Keratinocyte (primary cell): ENCODE measurements around the gene ACTMAP.

ENCODE experiments used
- EZH2 ChIP-seq: IDR thresholded peaks from one replicate; pipeline ENCODE4 v1.6.1; 2012; ENCODE audit warnings: inconsistent platforms, mild to moderate bottlenecking, low read length, moderate library complexity
- TF ChIP-seq, protein P1 (sequence below), 3 experiments: IDR thresholded peaks in 1 of 3; conservative IDR thresholded peaks in 1 of 3; optimal IDR thresholded peaks in 1 of 3; 2 replicates in 2 of 3; 3 replicates in 1 of 3; pipeline versions ENCODE3 to v1.5.1; 2011; ENCODE audit warnings: low read length in 3 of 3, mild to moderate bottlenecking in 3 of 3, moderate library complexity in 2 of 3, control low read depth in 1 of 3, inconsistent platforms in 1 of 3; ENCODE audit not compliant: insufficient read depth in 2 of 3; ENCODE audit errors: extremely low read depth in 1 of 3

DNA sequence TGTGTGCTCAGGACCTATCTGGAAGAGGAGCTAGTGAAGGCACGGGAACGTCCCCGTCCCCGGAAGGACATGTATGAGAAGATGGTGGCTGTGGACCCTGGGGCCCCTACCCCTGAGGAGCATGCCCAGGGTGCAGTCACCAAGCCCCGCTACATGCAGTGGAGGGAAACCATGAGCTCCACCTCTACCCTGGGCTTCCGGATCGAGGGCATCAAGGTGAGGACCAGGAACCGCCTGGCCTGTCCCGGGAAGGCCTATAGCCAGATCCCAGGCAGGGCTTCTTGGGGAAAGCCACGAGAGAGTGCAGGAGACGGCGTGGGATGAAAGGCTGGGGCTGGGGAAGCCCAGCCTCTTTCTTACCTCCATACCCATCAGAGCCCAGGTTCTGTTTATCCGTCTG, 17.1 kb downstream of the ACTMAP start:
- TF ChIP-seq, protein P1, sequence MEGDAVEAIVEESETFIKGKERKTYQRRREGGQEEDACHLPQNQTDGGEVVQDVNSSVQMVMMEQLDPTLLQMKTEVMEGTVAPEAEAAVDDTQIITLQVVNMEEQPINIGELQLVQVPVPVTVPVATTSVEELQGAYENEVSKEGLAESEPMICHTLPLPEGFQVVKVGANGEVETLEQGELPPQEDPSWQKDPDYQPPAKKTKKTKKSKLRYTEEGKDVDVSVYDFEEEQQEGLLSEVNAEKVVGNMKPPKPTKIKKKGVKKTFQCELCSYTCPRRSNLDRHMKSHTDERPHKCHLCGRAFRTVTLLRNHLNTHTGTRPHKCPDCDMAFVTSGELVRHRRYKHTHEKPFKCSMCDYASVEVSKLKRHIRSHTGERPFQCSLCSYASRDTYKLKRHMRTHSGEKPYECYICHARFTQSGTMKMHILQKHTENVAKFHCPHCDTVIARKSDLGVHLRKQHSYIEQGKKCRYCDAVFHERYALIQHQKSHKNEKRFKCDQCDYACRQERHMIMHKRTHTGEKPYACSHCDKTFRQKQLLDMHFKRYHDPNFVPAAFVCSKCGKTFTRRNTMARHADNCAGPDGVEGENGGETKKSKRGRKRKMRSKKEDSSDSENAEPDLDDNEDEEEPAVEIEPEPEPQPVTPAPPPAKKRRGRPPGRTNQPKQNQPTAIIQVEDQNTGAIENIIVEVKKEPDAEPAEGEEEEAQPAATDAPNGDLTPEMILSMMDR (optimal IDR thresholded peaks at IDR 0.05 in 1 of 3, IDR thresholded peaks at IDR 0.05 in 1 of 3, conservative IDR thresholded peaks at IDR 0.05 in 1 of 3; ENCODE audit: extremely low read depth in 1 of 3, insufficient read depth in 2 of 3, low read length in 3 of 3): no peak
- TF ChIP-seq EZH2: no peak
